GM06990 (cell line): ENCODE measurements around the gene LMF1.

ENCODE experiments used
- DNase-seq: peaks from one replicate; pipeline ENCODE4 v3.0.0-alpha.2; 2011; ENCODE audit not compliant: insufficient read length; ENCODE audit errors: extremely low read depth
- H3K27me3 ChIP-seq: replicated peaks from 2 replicates; pipeline ENCODE4 v1.6.0; 2011; ENCODE audit warnings: low read length; ENCODE audit not compliant: control insufficient read depth, insufficient read depth
- H3K36me3 ChIP-seq: 2 replicates; pipeline ENCODE4 v1.5.1; 2011; ENCODE audit warnings: low read length; ENCODE audit not compliant: control insufficient read depth, insufficient read depth
- H3K4me3 ChIP-seq: replicated peaks from 2 replicates; pipeline ENCODE4 v1.5.1; 2011; ENCODE audit warnings: low read depth, mild to moderate bottlenecking, control low read depth, low read length
- TF ChIP-seq, protein P1 (sequence below): IDR thresholded peaks from 2 replicates; pipeline ENCODE4 v1.5.1; 2011; ENCODE audit warnings: low read length, control low read depth, mild to moderate bottlenecking, inconsistent platforms; ENCODE audit not compliant: insufficient read depth, poor library complexity, severe bottlenecking

LMF1 gene

DNA sequence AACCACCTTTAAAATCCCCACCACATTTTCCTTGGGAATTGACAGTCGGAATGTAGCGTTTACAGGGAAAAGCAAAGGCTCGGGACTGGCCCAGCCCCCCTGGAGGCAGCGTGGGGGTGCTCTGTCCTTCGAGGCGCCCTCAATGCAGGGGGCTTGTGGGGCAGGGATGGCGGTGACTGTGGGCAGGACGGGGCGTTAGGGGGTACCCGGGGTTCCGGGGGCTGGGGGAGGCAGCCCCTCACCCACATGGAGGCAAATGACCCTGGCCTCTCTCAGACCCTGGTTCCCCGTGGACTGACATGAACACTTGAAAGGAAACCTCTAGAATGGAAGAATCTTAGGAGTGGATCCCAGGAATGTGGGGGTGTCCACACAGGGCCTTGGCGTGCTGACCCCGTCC is 91.9 kb downstream of the LMF1 start:
- TF ChIP-seq, protein P1, sequence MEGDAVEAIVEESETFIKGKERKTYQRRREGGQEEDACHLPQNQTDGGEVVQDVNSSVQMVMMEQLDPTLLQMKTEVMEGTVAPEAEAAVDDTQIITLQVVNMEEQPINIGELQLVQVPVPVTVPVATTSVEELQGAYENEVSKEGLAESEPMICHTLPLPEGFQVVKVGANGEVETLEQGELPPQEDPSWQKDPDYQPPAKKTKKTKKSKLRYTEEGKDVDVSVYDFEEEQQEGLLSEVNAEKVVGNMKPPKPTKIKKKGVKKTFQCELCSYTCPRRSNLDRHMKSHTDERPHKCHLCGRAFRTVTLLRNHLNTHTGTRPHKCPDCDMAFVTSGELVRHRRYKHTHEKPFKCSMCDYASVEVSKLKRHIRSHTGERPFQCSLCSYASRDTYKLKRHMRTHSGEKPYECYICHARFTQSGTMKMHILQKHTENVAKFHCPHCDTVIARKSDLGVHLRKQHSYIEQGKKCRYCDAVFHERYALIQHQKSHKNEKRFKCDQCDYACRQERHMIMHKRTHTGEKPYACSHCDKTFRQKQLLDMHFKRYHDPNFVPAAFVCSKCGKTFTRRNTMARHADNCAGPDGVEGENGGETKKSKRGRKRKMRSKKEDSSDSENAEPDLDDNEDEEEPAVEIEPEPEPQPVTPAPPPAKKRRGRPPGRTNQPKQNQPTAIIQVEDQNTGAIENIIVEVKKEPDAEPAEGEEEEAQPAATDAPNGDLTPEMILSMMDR = no peak
- Histone ChIP-seq H3K27me3 (no peaks in the 10 kb centered on the region), H3K4me3 (no peak overlapping the region), H3K36me3 (no peaks in the 10 kb centered on the region)
- no peak for DNase-seq

DNA sequence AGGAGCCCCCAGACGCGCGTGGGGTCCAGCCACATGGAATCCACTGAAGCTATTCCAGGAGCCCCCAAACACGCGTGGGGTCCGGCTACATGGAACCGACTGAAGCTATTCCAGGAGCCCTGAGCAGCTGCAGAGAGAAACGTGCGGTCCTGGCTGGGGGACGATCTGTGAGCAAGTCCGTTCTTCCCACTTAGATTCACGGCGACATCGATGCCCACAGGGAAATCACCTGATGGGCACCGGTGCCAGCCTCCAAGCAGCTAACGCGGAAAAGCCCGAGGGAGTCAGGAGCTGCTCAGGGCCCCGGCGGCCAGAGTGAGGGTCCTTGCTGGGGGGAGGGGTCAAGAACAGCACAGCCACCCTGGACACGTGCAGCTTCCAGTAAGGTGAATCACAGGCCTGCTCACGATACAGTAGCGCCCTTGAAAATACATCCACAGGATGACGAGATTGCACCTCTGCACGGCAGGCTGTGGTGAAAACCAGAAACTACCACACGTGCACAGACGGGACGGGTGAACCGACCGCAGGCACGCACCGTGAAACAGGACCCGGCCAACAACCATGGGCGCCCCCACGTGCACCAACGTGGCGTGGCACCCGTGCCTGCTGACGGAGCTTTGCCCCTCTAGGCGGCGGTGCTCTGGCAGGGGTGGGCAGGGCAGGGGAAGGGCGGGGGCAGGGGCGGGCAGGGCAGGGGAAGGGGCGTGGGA is 92.6 kb downstream of the LMF1 start:
- TF ChIP-seq, protein P1 = no peak
- H3K36me3 ChIP-seq = no peaks in the 10 kb centered on the region

DNA sequence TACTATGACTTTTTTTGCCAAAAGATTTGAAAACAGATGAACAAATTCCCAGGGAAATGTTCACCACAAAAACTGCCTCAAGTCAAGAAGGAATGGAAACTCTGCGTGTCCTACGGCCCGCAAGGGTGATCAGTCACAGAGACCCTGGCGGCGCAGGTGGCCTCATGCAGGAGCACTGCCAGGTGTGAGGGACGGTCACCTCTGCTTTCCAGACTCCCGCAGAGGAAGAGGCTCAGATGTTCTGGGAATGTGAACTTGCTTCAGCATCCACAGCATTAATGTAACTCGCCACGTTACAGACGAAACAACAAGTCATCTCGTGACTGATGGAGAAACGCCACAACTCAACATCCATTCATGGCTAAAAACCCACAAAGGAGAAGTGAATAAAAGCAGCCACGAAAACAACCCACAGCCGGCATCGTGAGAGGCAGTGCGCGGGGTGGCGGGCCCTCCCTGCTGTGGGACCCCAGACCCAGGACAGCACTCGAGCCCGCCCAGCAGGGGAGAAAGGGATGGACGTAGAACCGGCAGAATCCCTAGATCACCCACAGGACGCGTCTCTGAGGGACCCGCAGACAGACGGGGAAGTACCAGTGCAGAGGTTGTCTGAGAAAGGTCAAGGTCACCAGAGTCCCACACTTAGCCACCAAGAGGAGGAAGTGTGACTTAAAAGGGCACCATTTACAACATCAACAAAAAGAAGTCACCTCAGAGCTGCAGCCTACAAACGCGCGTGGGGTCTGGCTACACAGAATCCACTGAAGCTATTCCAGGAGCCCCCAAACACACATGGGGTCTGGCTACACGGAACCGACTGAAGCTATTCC is 93.3 kb downstream of the LMF1 start:
- Histone ChIP-seq H3K36me3 (no peaks in the 10 kb centered on the region), H3K4me3 (no peak overlapping the region), H3K27me3 (no peaks in the 10 kb centered on the region)
- DNase-seq = no peak
- TF ChIP-seq, protein P1 = no peak

More for the DNA sequence above, 92.6 kb downstream of the LMF1 start:
- no peak overlapping the region for H3K4me3 ChIP-seq
- no peak for DNase-seq
- no peaks in the 10 kb centered on the region for H3K27me3 ChIP-seq

DNA sequence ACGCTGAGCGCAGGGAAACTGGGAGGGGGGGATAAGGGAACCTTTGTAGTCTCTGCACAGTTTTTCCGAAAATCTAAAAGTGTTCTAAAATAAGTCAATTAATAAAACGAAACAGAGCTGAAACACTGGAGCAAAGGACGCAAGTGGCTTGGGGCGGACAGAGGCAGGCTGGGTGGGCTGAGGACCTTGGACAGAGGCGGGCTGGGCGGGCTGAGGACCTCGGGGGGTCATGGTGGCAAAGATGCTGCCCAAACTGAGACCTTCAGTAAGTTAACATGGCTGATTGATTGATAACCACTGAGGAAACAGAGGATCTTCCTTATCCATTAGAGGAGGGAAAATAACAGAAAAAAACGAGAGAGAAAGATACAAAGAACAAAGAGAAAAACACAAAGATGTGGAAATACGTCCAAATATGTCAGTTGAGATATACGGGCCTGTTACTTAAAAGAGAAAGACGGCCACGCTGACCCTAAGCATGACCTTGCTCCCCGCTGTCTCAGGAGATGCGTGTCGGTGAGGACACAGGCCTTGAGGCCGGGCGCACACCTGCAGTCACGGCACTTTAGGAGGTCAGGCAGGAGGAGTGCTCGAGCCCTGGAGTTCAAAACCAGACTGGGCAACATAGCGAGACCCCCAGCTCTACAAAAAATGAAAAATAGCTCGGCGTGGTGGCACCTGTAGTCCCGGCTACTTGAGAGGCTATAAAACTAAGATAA is 94.1 kb downstream of the LMF1 start:
- H3K4me3 ChIP-seq = no peak overlapping the region
- TF ChIP-seq, protein P1 = no peak
- H3K36me3 ChIP-seq = no peaks in the 10 kb centered on the region
- no peak for DNase-seq
- H3K27me3 ChIP-seq = no peaks in the 10 kb centered on the region

DNA sequence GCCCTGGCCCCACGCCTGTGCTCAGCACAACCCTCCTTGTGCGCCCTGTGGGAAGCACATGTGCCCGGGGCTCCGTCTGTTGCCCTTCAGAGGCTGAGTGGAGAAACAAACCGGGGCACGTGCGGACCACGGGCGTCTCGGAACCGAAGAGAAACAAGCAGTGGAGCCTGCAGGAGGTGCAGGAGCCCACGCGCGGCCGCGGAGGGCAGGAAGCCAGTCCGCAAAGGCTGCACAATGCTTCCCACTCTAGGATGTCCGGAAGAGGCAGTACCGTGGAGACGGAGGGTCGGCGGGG is 94.8 kb downstream of the LMF1 start:
- Histone ChIP-seq H3K27me3 (no peaks in the 10 kb centered on the region), H3K4me3 (no peak overlapping the region), H3K36me3 (no peaks in the 10 kb centered on the region)
- TF ChIP-seq, protein P1 = no peak
- no peak for DNase-seq
